H9 (cell line): ENCODE measurements around the gene TRAFD1. TPM values are rescaled to one million over a fixed set of nuclear protein-coding genes. Genes with fewer than 3 reads are reported as not detected.

ENCODE experiments used
- DNase-seq: peaks from one replicate; pipeline ENCODE4 v3.0.0-alpha.2; 2017
- H2AFZ ChIP-seq: one replicate; pipeline ENCODE4 v1.6.1; 2013; ENCODE audit warnings: mild to moderate bottlenecking, low read length, control low read depth, moderate library complexity
- H2AK5ac ChIP-seq: 2 replicates; pipeline ENCODE4 v1.6.1; 2013; ENCODE audit warnings: low read length, control low read depth, mixed read lengths; ENCODE audit not compliant: insufficient read length
- H2BK120ac ChIP-seq: one replicate; pipeline ENCODE4 v1.6.1; 2013; ENCODE audit warnings: low read depth, mild to moderate bottlenecking, low read length, control low read depth, inconsistent platforms; ENCODE audit not compliant: poor library complexity, severe bottlenecking
- H2BK12ac ChIP-seq: 2 replicates; pipeline ENCODE4 v1.6.1; 2013; ENCODE audit warnings: low read length, control low read depth, mixed read lengths, low read depth; ENCODE audit not compliant: insufficient read length
- H2BK15ac ChIP-seq: 2 replicates; pipeline ENCODE4 v1.6.1; 2013; ENCODE audit warnings: low read depth, low read length, control low read depth
- H2BK20ac ChIP-seq: one replicate; pipeline ENCODE4 v1.6.1; 2013; ENCODE audit warnings: low read depth, mild to moderate bottlenecking, low read length, control low read depth, inconsistent platforms; ENCODE audit not compliant: poor library complexity, severe bottlenecking
- H2BK5ac ChIP-seq: 2 replicates; pipeline ENCODE4 v1.6.1; 2013; ENCODE audit warnings: low read length, control low read depth, mixed read lengths; ENCODE audit not compliant: insufficient read length
- H3K14ac ChIP-seq: 2 replicates; pipeline ENCODE4 v1.6.1; 2013; ENCODE audit warnings: low read length, control low read depth; ENCODE audit not compliant: insufficient read depth
- H3K18ac ChIP-seq: 2 replicates; pipeline ENCODE4 v1.6.1; 2013; ENCODE audit warnings: low read depth, mild to moderate bottlenecking, mixed read lengths, low read length, control low read depth; ENCODE audit not compliant: insufficient read length
- H3K23ac ChIP-seq: 2 replicates; pipeline ENCODE4 v1.6.1; 2013; ENCODE audit warnings: low read length, control low read depth, mixed read lengths, low read depth; ENCODE audit not compliant: insufficient read length
- H3K23me2 ChIP-seq: 2 replicates; pipeline ENCODE4 v1.6.1; 2013; ENCODE audit warnings: low read depth, mild to moderate bottlenecking, mixed read lengths, low read length, control low read depth; ENCODE audit not compliant: insufficient read length, poor library complexity, severe bottlenecking
- H3K27ac ChIP-seq: 2 replicates; pipeline ENCODE4 v1.5.1; 2013; ENCODE audit warnings: low read length, control low read depth, mixed read lengths, low read depth; ENCODE audit not compliant: insufficient read length
- H3K27me3 ChIP-seq: 2 replicates; pipeline ENCODE4 v1.6.1; 2013; ENCODE audit warnings: low read length, control low read depth, inconsistent platforms; ENCODE audit not compliant: insufficient read depth
- H3K4ac ChIP-seq: 2 replicates; pipeline ENCODE4 v1.6.1; 2013; ENCODE audit warnings: low read depth, mild to moderate bottlenecking, control low read depth, inconsistent platforms, low read length, moderate library complexity
- H3K4me1 ChIP-seq: 2 replicates; pipeline ENCODE4 v1.6.1; 2013; ENCODE audit warnings: low read length, control low read depth, inconsistent platforms; ENCODE audit not compliant: insufficient read depth
- H3K4me2 ChIP-seq: 2 replicates; pipeline ENCODE4 v1.6.1; 2013; ENCODE audit warnings: low read length, control low read depth, mixed read lengths; ENCODE audit not compliant: insufficient read length, insufficient read depth
- H3K56ac ChIP-seq: 2 replicates; pipeline ENCODE4 v1.6.1; 2013; ENCODE audit warnings: low read depth, mild to moderate bottlenecking, mixed read lengths, low read length, control low read depth; ENCODE audit not compliant: insufficient read length
- H3K79me1 ChIP-seq: 2 replicates; pipeline ENCODE4 v1.6.1; 2013; ENCODE audit warnings: low read depth, mild to moderate bottlenecking, moderate library complexity, low read length, control low read depth, inconsistent platforms; ENCODE audit not compliant: insufficient read depth, poor library complexity, severe bottlenecking
- H3K79me2 ChIP-seq: 2 replicates; pipeline ENCODE4 v1.6.1; 2013; ENCODE audit warnings: low read length, control low read depth, inconsistent platforms; ENCODE audit not compliant: insufficient read depth
- H3K9ac ChIP-seq: 2 replicates; pipeline ENCODE4 v1.6.1; 2013; ENCODE audit warnings: low read length, control low read depth, mixed read lengths; ENCODE audit not compliant: insufficient read length; ENCODE audit errors: extremely low read depth
- H3K9me3 ChIP-seq: one replicate; pipeline ENCODE4 v1.6.1; 2013; ENCODE audit warnings: low read depth, low read length, inconsistent platforms; ENCODE audit not compliant: control insufficient read depth
- H3T11ph ChIP-seq: one replicate; pipeline ENCODE4 v1.6.1; 2013; ENCODE audit warnings: mild to moderate bottlenecking, low read length, control low read depth, inconsistent platforms
- H4K20me1 ChIP-seq: one replicate; pipeline ENCODE4 v1.6.1; 2013; ENCODE audit not compliant: control insufficient read depth, insufficient read length, insufficient read depth
- H4K5ac ChIP-seq: 2 replicates; pipeline ENCODE4 v1.6.1; 2013; ENCODE audit warnings: low read depth, mild to moderate bottlenecking, mixed read lengths, low read length, control low read depth; ENCODE audit not compliant: insufficient read length
- H4K8ac ChIP-seq: replicated peaks from 2 replicates; pipeline ENCODE4 v1.6.1; 2013; ENCODE audit warnings: low read length, control low read depth, mixed read lengths, low read depth; ENCODE audit not compliant: insufficient read length
- H4K91ac ChIP-seq: 2 replicates; pipeline ENCODE4 v1.6.1; 2013; ENCODE audit warnings: low read depth, mild to moderate bottlenecking, moderate library complexity, mixed read lengths, low read length, control low read depth; ENCODE audit not compliant: insufficient read length
- H3K27ac Mint-ChIP-seq, 3 experiments: 2 replicates in 2 of 3; 3 replicates in 1 of 3; pipeline ENCODE4 v1.8.0; 2020 to 2021; ENCODE audit warnings: mixed read lengths in 3 of 3, mild to moderate bottlenecking in 1 of 3, moderate library complexity in 1 of 3
- H3K27me3 Mint-ChIP-seq: 2 replicates; pipeline ENCODE4 v1.8.0; 2021; ENCODE audit warnings: low read depth, mild to moderate bottlenecking, moderate library complexity, mixed read lengths
- H3K36me3 Mint-ChIP-seq, 3 experiments: 2 replicates in 2 of 3; 3 replicates in 1 of 3; pipeline ENCODE4 v1.8.0; 2020 to 2021; ENCODE audit warnings: low read depth in 3 of 3, mixed read lengths in 3 of 3; ENCODE audit not compliant: insufficient read depth in 1 of 3
- H3K4me1 Mint-ChIP-seq, 2 experiments: 2 replicates each; pipeline ENCODE4 v1.8.0; 2020; ENCODE audit warnings: mixed read lengths in 2 of 2
- H3K4me3 Mint-ChIP-seq, 2 experiments: 2 replicates in 1 of 2; 3 replicates in 1 of 2; pipeline ENCODE4 v1.8.0; 2020 to 2021; ENCODE audit warnings: mild to moderate bottlenecking in 2 of 2, mixed read lengths in 2 of 2, moderate library complexity in 1 of 2
- H3K9me3 Mint-ChIP-seq, 2 experiments: 2 replicates in 1 of 2; 3 replicates in 1 of 2; pipeline ENCODE4 v1.8.0; 2020; ENCODE audit warnings: mild to moderate bottlenecking in 2 of 2, mixed read lengths in 2 of 2, moderate library complexity in 1 of 2
- WGBS: extraction: QIAGEN DNeasy Blood & Tissue Kit; methylation state at CpG from one replicate; pipeline ENCODE4 v1.1.7; 2013; ENCODE audit warnings: missing lambda C conversion rate, low lambda C conversion rate, mixed read lengths; ENCODE audit not compliant: insufficient read length; ENCODE audit errors: extremely low coverage; 5-methylcytosine and 5-hydroxymethylcytosine counted together
- total RNA-seq: library from RNA; stranded (reverse); gene quantifications from 2 replicates; pipeline ENCODE4 v1.2.1, GENCODE V29; 2021
- TF ChIP-seq, protein P1 (sequence below): fragments of 200-600 bp; sonication (generic); conservative IDR thresholded peaks from 3 replicates; pipeline ENCODE4 v1.8.0; 2021; ENCODE audit warnings: antibody characterized with exemption, mild to moderate bottlenecking

Gene TRAFD1
- total RNA-seq, 1 experiment from 2014 or later, result 32.0 TPM

DNA sequence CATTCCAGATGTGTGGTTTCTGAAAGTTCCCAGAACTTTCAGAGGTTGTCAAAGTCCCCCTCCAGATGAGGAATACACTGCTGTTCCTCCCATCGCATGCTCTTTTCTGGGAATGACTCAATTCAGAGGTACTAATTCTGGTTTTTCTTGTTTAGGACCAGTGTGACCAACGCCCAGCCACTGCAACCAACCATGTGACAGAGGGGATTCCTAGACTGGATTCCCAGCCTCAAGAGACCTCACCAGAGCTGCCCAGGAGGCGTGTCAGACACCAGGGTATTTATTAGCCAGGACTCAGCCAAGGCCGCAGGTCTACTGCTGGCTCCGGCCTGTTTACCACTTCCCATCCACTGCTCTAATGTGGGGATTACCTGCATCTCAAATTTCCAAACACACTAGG lies 24.2 kb downstream of the TRAFD1 start:
- Histone ChIP-seq H4K8ac (no peak overlapping the region), H4K91ac (no peak overlapping the region), H2AFZ (no peak overlapping the region), H3K4me2 (no peak overlapping the region), H2BK12ac (no peak overlapping the region), H3K27ac (no peak overlapping the region), H3K14ac (no peak overlapping the region), H3K56ac (no peak overlapping the region), H3T11ph (no peak overlapping the region), H3K23me2 (no peaks in the 10 kb centered on the region), H2BK5ac (no peak overlapping the region), H3K79me2 (no peaks in the 10 kb centered on the region), H2AK5ac (no peak overlapping the region), H3K79me1 (no peaks in the 10 kb centered on the region), H2BK20ac (no peak overlapping the region), H3K9me3 (no peaks in the 10 kb centered on the region), H3K4ac (no peak overlapping the region), H4K20me1 (no peaks in the 10 kb centered on the region), H2BK15ac (no peak overlapping the region), H3K27me3 (no peaks in the 10 kb centered on the region), H3K23ac (no peak overlapping the region), H4K5ac (no peak overlapping the region), H3K9ac (no peak overlapping the region), H3K18ac (no peak overlapping the region), H3K4me1 (no peaks in the 10 kb centered on the region), H2BK120ac (no peak overlapping the region)
- no peaks in the 10 kb centered on the region for H3K27me3 Mint-ChIP-seq
- TF ChIP-seq, protein P1, sequence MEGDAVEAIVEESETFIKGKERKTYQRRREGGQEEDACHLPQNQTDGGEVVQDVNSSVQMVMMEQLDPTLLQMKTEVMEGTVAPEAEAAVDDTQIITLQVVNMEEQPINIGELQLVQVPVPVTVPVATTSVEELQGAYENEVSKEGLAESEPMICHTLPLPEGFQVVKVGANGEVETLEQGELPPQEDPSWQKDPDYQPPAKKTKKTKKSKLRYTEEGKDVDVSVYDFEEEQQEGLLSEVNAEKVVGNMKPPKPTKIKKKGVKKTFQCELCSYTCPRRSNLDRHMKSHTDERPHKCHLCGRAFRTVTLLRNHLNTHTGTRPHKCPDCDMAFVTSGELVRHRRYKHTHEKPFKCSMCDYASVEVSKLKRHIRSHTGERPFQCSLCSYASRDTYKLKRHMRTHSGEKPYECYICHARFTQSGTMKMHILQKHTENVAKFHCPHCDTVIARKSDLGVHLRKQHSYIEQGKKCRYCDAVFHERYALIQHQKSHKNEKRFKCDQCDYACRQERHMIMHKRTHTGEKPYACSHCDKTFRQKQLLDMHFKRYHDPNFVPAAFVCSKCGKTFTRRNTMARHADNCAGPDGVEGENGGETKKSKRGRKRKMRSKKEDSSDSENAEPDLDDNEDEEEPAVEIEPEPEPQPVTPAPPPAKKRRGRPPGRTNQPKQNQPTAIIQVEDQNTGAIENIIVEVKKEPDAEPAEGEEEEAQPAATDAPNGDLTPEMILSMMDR, result no peak
- H3K27ac Mint-ChIP-seq, result no peak overlapping the region
- no peaks in the 10 kb centered on the region; a peak in 1 of 5 replicates for H3K9me3 Mint-ChIP-seq
- H3K4me1 Mint-ChIP-seq, result no peaks in the 10 kb centered on the region
- no CpG with 5 or more reads among the region's 5 CpGs for WGBS
- H3K36me3 Mint-ChIP-seq, result peaks cover 40 to 76% (median 65%) of the 10 kb centered on the region in 3 experiments; a peak in 6 of 7 replicates
- H3K4me3 Mint-ChIP-seq, result no peak overlapping the region
- DNase-seq, result no peak
